Lower lobe of right lung (tissue), 2 donors: ENCODE data around the gene PLEKHN1. TPM values are rescaled to one million over a fixed set of nuclear protein-coding genes. Genes with fewer than 3 reads are reported as not detected.
A peak's percentile ranks its signal among the peaks of the same experiment; 100 is the strongest.

Source experiments
- ATAC-seq, 2 donors: fragments of 200-7000 bp; cut with Tn5 transposase; one replicate each; pipeline ENCODE4 v1.9.1; 2020 to 2022; ENCODE audit warnings: mild to moderate bottlenecking in 2 of 2, moderate library complexity in 2 of 2
- DNase-seq: peaks from one replicate; pipeline ENCODE4 v3.0.0-alpha.2; 2020
- H3K27ac ChIP-seq: fragments of 200-600 bp; one replicate; pipeline ENCODE4 v1.8.0; 2022
- H3K27me3 ChIP-seq: fragments of 200-600 bp; one replicate; pipeline ENCODE4 v1.8.0; 2022; ENCODE audit warnings: low read depth
- H3K36me3 ChIP-seq: fragments of 200-600 bp; one replicate; pipeline ENCODE4 v1.8.0; 2022; ENCODE audit warnings: mild to moderate bottlenecking
- H3K4me1 ChIP-seq: fragments of 200-600 bp; one replicate; pipeline ENCODE4 v1.8.0; 2022
- H3K4me3 ChIP-seq: fragments of 200-600 bp; one replicate; pipeline ENCODE4 v1.8.0; 2022; ENCODE audit warnings: mild to moderate bottlenecking
- H3K9me3 ChIP-seq: fragments of 200-600 bp; one replicate; pipeline ENCODE4 v1.8.0; 2022
- intact Hi-C: fragments of 100-400 bp; cut with DNase I; formaldehyde crosslinking; loops from one replicate; pipeline ENCODE4 v1.11.0; 2022
- total RNA-seq: library from RNA; stranded (reverse); fragmentation: NEBNext Ultra II Directional; extraction: Animal tissue kit (Norgen Biotek cat#: 25700); gene quantifications from one replicate; pipeline ENCODE4 v1.2.1, GENCODE V29; 2021
- TF ChIP-seq, protein P1 (sequence below): fragments of 200-600 bp; IDR thresholded peaks from one replicate; pipeline ENCODE4 v1.8.0; 2022; ENCODE audit warnings: antibody characterized with exemption, mild to moderate bottlenecking
- donor health status: DM: no; HTN: yes; CAD: no; lungs with severe emphysema.

Gene PLEKHN1
- total RNA-seq, 1 donor from 2014 or later = 1.2 TPM

DNA sequence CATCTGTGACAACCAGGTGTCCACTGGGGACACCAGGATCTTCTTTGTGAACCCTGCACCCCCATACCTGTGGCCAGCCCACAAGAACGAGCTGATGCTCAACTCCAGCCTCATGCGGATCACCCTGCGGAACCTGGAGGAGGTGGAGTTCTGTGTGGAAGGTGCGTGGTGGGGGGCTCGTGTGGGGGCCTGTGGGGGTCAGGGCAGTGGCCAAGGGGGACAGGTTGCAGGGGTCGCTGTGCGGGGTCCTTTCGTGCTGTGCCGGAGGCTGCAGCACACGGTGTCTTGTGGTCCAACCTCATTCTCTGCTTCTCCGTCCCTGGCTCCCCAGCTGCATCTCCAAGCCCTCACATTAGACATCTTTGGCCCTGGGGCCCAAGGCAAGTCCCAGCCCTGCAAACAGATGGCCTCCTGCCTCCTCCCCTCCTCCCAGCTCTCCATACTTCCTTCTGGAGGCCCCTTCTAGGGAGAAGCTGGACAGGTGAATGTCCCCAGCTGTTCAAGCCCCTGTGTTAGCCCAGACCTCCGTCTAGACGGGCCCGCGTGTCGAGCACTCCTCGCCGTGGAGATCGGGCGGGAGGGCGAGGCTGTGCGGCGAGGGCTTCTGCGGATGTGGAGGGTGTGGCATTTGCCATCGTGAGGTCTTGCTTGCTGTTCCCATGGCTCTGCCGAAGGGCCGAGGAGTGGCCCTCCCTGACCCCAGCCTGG lies 56.2 kb downstream of the PLEKHN1 start:
- no peak for ATAC-seq
- Histone ChIP-seq H3K9me3 (no peaks in the 10 kb centered on the region), H3K4me3 (no peak overlapping the region), H3K27me3 (no peaks in the 10 kb centered on the region), H3K4me1 (peaks cover 58% of the 10 kb centered on the region), H3K36me3 (no peaks in the 10 kb centered on the region), H3K27ac (no peak overlapping the region)
- no peak for DNase-seq
- intact Hi-C loops = no loop called here
- TF ChIP-seq, protein P1, sequence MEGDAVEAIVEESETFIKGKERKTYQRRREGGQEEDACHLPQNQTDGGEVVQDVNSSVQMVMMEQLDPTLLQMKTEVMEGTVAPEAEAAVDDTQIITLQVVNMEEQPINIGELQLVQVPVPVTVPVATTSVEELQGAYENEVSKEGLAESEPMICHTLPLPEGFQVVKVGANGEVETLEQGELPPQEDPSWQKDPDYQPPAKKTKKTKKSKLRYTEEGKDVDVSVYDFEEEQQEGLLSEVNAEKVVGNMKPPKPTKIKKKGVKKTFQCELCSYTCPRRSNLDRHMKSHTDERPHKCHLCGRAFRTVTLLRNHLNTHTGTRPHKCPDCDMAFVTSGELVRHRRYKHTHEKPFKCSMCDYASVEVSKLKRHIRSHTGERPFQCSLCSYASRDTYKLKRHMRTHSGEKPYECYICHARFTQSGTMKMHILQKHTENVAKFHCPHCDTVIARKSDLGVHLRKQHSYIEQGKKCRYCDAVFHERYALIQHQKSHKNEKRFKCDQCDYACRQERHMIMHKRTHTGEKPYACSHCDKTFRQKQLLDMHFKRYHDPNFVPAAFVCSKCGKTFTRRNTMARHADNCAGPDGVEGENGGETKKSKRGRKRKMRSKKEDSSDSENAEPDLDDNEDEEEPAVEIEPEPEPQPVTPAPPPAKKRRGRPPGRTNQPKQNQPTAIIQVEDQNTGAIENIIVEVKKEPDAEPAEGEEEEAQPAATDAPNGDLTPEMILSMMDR = no peak

DNA sequence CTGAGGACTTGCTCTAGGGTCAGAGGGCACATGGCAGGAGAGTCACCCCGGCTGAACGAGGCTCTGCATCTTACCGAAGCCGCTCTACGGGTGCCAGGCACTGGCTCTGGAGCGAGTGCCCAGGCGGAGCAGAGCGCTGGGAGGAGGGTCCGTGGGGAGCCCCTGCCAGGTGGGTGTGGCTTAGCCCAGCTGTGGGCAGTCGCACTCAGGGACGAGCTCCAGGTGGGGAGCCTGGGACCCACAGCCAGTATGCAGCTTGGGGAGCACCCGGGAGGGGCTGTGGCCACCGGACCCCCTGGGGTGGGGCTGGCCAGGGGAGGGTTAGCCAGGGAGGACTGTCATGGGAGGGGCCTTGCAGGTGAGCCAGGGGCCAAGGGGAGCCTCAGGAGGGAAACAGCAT lies 57.4 kb downstream of the PLEKHN1 start:
- ATAC-seq (no peak), DNase-seq (no peak)
- Histone ChIP-seq H3K4me1 (peaks cover 58% of the 10 kb centered on the region), H3K27ac (peak overlapping the region; percentile 83), H3K27me3 (no peaks in the 10 kb centered on the region), H3K9me3 (no peaks in the 10 kb centered on the region), H3K36me3 (no peaks in the 10 kb centered on the region), H3K4me3 (no peak overlapping the region)
- intact Hi-C loops = no loop called here
- TF ChIP-seq, protein P1 = no peak

DNA sequence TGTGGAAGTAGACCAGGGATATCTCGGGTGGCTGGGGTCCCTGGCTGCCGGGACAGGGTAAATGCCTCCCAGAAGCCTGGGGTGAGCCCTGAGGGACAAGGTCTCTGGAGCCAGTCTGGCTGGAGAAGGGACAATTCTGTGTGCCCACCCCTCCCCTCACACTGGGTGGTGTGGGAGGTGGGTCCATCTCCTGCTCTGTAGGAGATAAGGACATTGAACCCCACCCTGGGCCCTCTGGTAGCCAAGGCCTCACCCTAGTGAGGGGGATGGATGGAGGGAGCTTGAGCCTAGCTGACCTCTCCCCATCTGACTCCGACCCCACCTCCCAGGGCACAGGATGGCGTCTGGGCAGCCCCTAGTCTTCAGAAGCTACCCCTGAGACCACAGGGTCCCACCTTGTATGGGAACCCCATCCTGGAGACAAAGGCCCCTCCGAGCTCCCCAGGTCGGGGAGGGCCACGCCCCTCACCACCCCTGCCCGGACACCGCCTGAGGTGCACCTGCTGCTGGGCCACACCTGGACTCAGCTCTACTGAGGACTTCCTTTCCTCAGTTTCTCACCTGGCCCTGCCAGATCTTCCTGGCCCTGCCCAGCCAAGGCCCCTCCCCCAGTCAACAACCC lies 58.0 kb downstream of the PLEKHN1 start:
- Histone ChIP-seq H3K36me3 (no peaks in the 10 kb centered on the region), H3K4me1 (peaks cover 53% of the 10 kb centered on the region), H3K4me3 (peak overlapping the region; percentile 48), H3K27ac (peak overlapping the region; percentile 83), H3K27me3 (no peaks in the 10 kb centered on the region), H3K9me3 (no peaks in the 10 kb centered on the region)
- no peak for ATAC-seq
- DNase-seq = no peak
- intact Hi-C loops = no loop called here
- TF ChIP-seq, protein P1 = no peak

DNA sequence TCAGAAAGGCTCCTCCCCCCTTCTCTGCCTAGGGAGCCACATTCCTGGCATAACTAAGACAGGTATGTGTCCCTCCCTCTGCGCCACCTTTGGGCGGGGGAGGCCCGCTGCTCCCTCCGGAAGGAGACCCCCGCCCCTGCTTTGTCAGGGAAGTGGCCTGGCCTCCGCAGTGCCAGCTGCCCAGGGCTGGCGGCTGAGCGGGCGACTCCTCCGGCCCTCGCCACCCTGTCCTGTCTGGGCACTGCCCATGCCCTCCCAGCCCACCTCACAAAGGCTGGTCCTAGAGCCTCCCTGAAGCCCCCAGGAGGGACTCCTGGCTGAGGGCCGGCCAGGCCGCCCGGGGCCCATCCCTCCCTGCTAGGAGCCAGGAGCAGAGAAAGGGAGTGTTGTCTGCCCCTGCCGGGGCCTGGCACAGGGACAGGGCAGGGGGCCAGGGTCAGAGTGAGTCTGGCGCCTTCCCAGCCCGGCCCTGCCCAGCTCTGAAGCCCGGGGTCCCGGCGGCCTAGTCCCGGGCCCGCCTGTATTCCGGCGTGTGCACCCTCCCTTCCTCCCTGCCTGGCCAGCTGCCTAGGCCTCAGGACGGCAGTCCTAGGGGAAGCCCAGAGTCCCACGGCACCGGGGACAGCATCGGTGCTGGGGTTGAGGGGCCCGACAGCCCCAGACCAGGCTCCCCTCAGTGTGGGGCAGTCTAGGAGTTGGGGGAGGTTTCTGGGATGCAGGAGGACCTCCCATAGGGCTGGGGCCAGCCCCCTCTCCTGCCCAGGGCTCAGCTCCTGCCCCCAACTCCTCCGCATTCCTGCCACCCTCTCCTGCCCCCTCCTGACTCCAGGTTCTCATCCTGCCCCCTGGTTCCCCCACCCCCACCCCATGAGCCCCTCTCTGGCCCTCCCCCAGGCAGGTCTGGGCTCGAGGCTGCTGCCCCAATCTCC lies 58.8 kb downstream of the PLEKHN1 start:
- H3K9me3 ChIP-seq = no peaks in the 10 kb centered on the region
- TF ChIP-seq, protein P1 = no peak
- no peaks in the 10 kb centered on the region for H3K27me3 ChIP-seq
- peak; percentile 83 for ATAC-seq
- peak; percentile 88 for DNase-seq
- H3K36me3 ChIP-seq = no peaks in the 10 kb centered on the region
- peaks cover 53% of the 10 kb centered on the region for H3K4me1 ChIP-seq
- peak overlapping the region; percentile 83 for H3K27ac ChIP-seq
- H3K4me3 ChIP-seq = peak overlapping the region; percentile 48
- intact Hi-C loops = no loop called here

Other genes starting within 250 kb of the PLEKHN1 start
- 2.2 TPM for gene SAMD11, start 42.6 kb upstream of the PLEKHN1 start, total RNA-seq
- gene NOC2L, start 7.2 kb upstream of the PLEKHN1 start, total RNA-seq = 46.5 TPM
- 17.0 TPM for gene KLHL17, start 5.9 kb upstream of the PLEKHN1 start, total RNA-seq
- gene PERM1, start 15.6 kb downstream of the PLEKHN1 start, total RNA-seq = not detected
- gene HES4, start 33.6 kb downstream of the PLEKHN1 start, total RNA-seq = 21.4 TPM
- 76.9 TPM for gene ISG15, start 47.0 kb downstream of the PLEKHN1 start, total RNA-seq
- 114 TPM for gene AGRN, start 53.6 kb downstream of the PLEKHN1 start, total RNA-seq
- gene RNF223, start 107.8 kb downstream of the PLEKHN1 start, total RNA-seq = 0.65 TPM
- gene C1orf159, start 149.6 kb downstream of the PLEKHN1 start, total RNA-seq = 11.7 TPM
- gene TTLL10, start 207.4 kb downstream of the PLEKHN1 start, total RNA-seq = 6.6 TPM
- 0.47 TPM for gene TNFRSF18, start 240.1 kb downstream of the PLEKHN1 start, total RNA-seq
- 3.0 TPM for gene TNFRSF4, start 247.7 kb downstream of the PLEKHN1 start, total RNA-seq